Urinary bladder (tissue), 4 donors: Measurements from ENCODE around the gene SWT1. TPM values are rescaled to one million over a fixed set of nuclear protein-coding genes. Genes with fewer than 3 reads are reported as not detected.

Source experiments
- DNase-seq: peaks from one replicate; pipeline ENCODE4 v3.0.0-alpha.2; 2015; ENCODE audit errors: extremely low spot score
- H3K27ac ChIP-seq: one replicate; pipeline ENCODE4 v1.5.1; 2013; ENCODE audit warnings: low read depth, mild to moderate bottlenecking, moderate library complexity
- H3K36me3 ChIP-seq: one replicate; pipeline ENCODE4 v1.6.1; 2013; ENCODE audit warnings: mild to moderate bottlenecking, moderate library complexity; ENCODE audit not compliant: insufficient read depth
- H3K4me1 ChIP-seq: one replicate; pipeline ENCODE4 v1.6.1; 2013; ENCODE audit warnings: mild to moderate bottlenecking, moderate library complexity; ENCODE audit not compliant: insufficient read depth
- H3K4me3 ChIP-seq: one replicate; pipeline ENCODE4 v1.5.1; 2013; ENCODE audit warnings: low read depth, low read length
- WGBS: extraction: QIAGEN DNeasy Blood & Tissue Kit; methylation state at CpG from one replicate; pipeline ENCODE4 v1.1.7; 2013; 5-methylcytosine and 5-hydroxymethylcytosine counted together
- polyA plus RNA-seq: library from polyadenylated mRNA; stranded (reverse); fragments of 200-250 nt; gene quantifications from one replicate; pipeline ENCODE4 v1.2.3, GENCODE V29; 2013
- total RNA-seq: library from RNA; depleted of rRNA; stranded (reverse); fragments of >200 nt; gene quantifications from one replicate; pipeline ENCODE4 v1.2.3, GENCODE V29; 2014
- donor health status: healthy with polysubstance abuse.
- donor health status: healthy.

SWT1 gene, protein sequence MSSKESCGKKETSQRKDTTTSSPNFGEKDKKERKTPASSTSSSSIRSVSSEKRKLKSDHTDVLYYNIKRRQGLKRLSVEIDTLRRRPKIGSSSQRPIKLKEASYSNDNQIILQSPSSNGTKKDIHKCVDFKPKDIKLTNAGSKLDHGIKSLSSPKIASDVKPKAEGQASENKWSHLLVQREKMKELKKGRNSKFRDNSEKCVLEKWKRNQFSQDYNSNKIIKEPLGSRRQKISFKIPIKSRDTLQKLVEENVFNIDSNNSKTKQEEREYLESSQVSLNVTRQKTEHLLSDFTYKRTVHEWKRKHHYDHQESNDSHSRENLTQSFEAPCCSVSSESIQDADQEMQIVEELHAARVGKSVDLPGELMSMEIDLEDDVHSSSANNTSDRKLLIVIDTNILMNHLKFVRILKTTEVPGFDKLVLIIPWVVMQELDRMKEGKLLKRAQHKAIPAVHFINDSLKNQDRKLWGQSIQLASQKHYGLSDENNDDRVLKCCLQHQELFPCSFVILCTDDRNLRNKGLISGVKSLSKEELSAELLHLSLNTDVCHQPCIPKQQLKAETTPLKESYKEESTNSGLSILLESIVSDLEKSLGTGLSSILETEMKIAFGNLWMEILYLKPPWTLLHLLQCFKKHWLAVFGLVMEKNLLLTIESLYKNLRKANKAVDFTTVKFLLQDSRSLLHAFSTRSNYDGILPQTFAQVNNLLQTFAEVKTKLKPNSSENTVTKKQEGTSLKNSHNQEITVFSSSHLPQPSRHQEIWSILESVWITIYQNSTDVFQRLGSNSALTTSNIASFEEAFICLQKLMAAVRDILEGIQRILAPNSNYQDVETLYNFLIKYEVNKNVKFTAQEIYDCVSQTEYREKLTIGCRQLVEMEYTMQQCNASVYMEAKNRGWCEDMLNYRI
- total RNA-seq = 24.6 TPM
- polyA plus RNA-seq = 3.9 TPM

- H3K4me3 ChIP-seq = peak within 1 kb of the TSS; percentile 79
- H3K4me1 ChIP-seq = no peaks in the 10 kb centered on the region
- H3K36me3 ChIP-seq = no peaks in the 10 kb centered on the region
- DNase-seq = peak; percentile 100
- H3K27ac ChIP-seq = peak within 1 kb of the TSS; percentile 98
- WGBS = under 1% methylated on average over 63 of the region's 63 CpGs
These were observed at the start of gene SWT1, which contains the start of gene TRMT1L for GRCh38 chr1:185156854-185157598. TSS of gene SWT1 (plus strand) at chr1:185157167. CDS start at chr1:185160842, 3,675 bp downstream. TSS of gene TRMT1L (minus strand) at chr1:185156953. CDS start at chr1:185156712, 241 bp downstream.

GRCh38 chr1:185108321-185108720 is 48.6 kb upstream of the SWT1 start:
- H3K27ac ChIP-seq = no peak overlapping the region
- H3K36me3 ChIP-seq = peaks cover 2% of the 10 kb centered on the region
- no peak overlapping the region for H3K4me3 ChIP-seq
- no peaks in the 10 kb centered on the region for H3K4me1 ChIP-seq
- DNase-seq = no peak

DNA sequence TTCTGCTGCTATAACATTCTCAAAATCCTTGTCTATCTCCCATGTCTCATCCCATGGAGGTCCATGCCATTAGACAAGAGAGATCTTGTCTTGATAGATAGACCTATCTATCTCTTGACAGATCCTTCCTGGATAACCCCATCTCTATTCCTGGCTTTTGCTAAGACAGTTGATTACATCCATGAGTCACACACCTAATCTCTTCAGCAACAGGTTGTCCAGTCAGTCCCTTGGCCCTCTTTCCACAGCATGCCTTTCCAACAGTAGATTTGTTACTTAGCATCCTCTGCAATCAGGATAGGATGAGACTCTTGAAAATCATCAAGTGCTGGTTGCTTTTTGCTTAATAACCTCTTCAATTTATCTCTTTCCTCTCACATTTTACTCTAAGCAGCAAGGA is 46.8 kb upstream of the SWT1 start:
- no peak for DNase-seq
- H3K27ac ChIP-seq = no peak overlapping the region
- H3K4me1 ChIP-seq = no peaks in the 10 kb centered on the region
- no peaks in the 10 kb centered on the region for H3K36me3 ChIP-seq
- no peak overlapping the region for H3K4me3 ChIP-seq

GRCh38 chr1:185111873-185112272 is 45.1 kb upstream of the SWT1 start:
- no peak overlapping the region for H3K27ac ChIP-seq
- no peaks in the 10 kb centered on the region for H3K4me1 ChIP-seq
- no peak for DNase-seq
- no peak overlapping the region for H3K4me3 ChIP-seq
- H3K36me3 ChIP-seq = no peaks in the 10 kb centered on the region

- WGBS = 67% methylated on average over 2 of the region's 2 CpGs
- no peak for DNase-seq
- Histone ChIP-seq H3K27ac (no peak overlapping the region), H3K36me3 (no peaks in the 10 kb centered on the region), H3K4me3 (no peak overlapping the region), H3K4me1 (no peaks in the 10 kb centered on the region)
These were observed 44.6 kb upstream of the SWT1 start for GRCh38 chr1:185112356-185112755.

GRCh38 chr1:185129708-185130107 is 27.3 kb upstream of the SWT1 start:
- Histone ChIP-seq H3K36me3 (peaks cover 6% of the 10 kb centered on the region), H3K4me3 (no peak overlapping the region), H3K27ac (no peak overlapping the region), H3K4me1 (no peaks in the 10 kb centered on the region)
- DNase-seq = no peak
- WGBS = 85% methylated on average over 2 of the region's 2 CpGs

DNA sequence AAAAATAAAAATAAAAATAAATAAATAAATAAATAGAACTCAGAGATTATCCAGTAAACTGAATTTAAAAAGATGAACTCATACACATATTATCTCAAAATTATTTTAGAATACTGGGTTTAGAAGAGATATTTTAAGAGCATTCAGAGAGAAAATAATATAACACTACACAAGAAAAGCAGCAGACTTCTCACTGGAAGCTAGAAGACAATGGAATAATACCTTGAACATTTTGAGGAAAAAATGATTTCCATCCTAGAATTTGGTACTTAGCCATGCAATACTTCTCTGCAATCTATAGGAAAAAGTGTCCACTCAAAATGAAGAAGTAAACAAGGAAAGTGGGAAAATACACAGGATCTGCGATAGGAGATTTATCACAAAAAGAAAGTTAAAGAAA is 24.4 kb upstream of the SWT1 start:
- DNase-seq = no peak
- 98% methylated on average over 1 of the region's 1 CpG for WGBS
- Histone ChIP-seq H3K4me1 (no peaks in the 10 kb centered on the region), H3K27ac (no peak overlapping the region), H3K36me3 (peaks cover 6% of the 10 kb centered on the region), H3K4me3 (no peak overlapping the region)

GRCh38 chr1:185137896-185138545 is 18.9 kb upstream of the SWT1 start:
- WGBS = 93% methylated on average over 1 of the region's 1 CpG
- DNase-seq = no peak
- Histone ChIP-seq H3K4me3 (no peak overlapping the region), H3K4me1 (no peaks in the 10 kb centered on the region), H3K27ac (no peak overlapping the region), H3K36me3 (peaks cover 4% of the 10 kb centered on the region)

DNA sequence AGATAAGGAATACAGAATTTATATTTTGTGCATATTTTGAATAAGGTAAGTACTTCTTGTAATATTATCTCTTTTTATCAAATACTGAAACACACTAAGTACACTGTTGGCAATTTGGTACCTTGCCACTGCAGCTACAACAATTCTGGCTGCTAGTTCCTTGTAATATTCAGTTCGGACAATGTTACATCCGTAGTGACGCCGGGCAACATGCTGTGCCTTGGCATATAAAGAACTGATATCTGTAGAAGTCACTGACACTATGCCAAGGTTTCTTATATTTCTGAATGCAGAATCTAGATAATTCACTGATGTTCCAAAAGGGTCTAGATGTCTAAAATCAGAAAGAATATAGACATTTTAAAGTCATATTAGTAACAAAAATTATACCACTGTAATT is 17.7 kb upstream of the SWT1 start:
- DNase-seq = no peak
- H3K27ac ChIP-seq = no peak overlapping the region
- no peaks in the 10 kb centered on the region for H3K4me1 ChIP-seq
- WGBS = 96% methylated on average over 4 of the region's 4 CpGs
- H3K36me3 ChIP-seq = no peaks in the 10 kb centered on the region
- no peak overlapping the region for H3K4me3 ChIP-seq

DNA sequence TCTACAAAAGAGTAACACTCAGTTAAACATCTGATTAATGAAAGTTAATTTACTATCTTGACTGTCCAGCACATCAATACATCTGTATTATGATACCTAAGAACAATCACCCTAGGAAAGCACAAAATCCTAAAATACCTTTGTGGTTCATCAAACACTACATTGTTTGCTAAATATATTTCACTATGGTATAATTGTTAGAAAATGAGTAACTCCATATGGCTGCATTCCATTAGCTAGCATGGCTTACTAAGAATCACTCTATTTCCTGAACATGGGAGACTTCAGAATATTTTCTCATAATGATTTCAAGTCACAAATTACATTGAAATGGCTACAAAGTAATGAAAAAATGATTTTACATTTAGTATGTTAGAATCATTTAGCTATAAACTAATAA is 12.7 kb upstream of the SWT1 start:
- no peaks in the 10 kb centered on the region for H3K4me1 ChIP-seq
- no peak overlapping the region for H3K27ac ChIP-seq
- peaks cover 3% of the 10 kb centered on the region for H3K36me3 ChIP-seq
- no peak overlapping the region for H3K4me3 ChIP-seq
- DNase-seq = no peak

DNA sequence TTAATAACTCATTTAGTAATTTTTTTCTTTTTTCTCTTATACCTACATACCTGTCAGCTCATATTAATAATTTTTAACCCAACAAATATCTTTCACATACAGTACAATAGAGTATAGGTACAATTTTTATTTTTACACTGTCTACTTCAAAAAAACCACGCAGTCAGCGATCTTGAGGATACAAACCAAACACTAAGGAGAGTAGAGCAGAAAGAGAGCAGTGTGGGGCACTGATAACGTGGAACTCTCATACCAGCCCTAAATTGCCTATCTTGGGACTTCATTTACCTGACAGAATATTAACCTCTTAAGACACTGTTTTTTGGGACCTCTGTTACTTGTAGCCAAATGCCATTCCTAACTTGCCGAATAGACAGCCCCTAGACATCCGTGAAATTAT is 5.8 kb upstream of the SWT1 start:
- H3K4me3 ChIP-seq = no peak overlapping the region
- H3K27ac ChIP-seq = no peak overlapping the region
- no peaks in the 10 kb centered on the region for H3K4me1 ChIP-seq
- DNase-seq = no peak
- whole genome bisulfite sequencing = 93% methylated on average over 5 of the region's 5 CpGs
- peaks cover 3% of the 10 kb centered on the region for H3K36me3 ChIP-seq

- no peak overlapping the region for H3K4me3 ChIP-seq
- 72% methylated on average over 3 of the region's 3 CpGs for WGBS
- H3K27ac ChIP-seq = no peak overlapping the region
- H3K4me1 ChIP-seq = no peaks in the 10 kb centered on the region
- peaks cover 3% of the 10 kb centered on the region for H3K36me3 ChIP-seq
- DNase-seq = no peak
These were observed 4.7 kb upstream of the SWT1 start for GRCh38 chr1:185152187-185152767.
